GM23338 (cell line): ENCODE data around the gene DNM2. TPM values are rescaled to one million over a fixed set of nuclear protein-coding genes. Genes with fewer than 3 reads are reported as not detected.
A peak's percentile ranks its signal among the peaks of the same experiment; 100 is the strongest.

Source experiments
- ATAC-seq: fragments of 200-7000 bp; cut with Tn5 transposase; 3 replicates; pipeline ENCODE4 v1.9.1; 2020
- DNase-seq: peaks from one replicate; pipeline ENCODE4 v3.0.0-alpha.2; 2015; ENCODE audit warnings: low spot score
- H2AFZ ChIP-seq: fragments of 200-600 bp; sonication (generic); 2 replicates; pipeline ENCODE4 v1.8.0; 2016; ENCODE audit warnings: antibody characterized with exemption, mild to moderate bottlenecking, moderate library complexity
- H3F3A ChIP-seq: fragments of 200-600 bp; sonication (generic); replicated peaks from 2 replicates; pipeline ENCODE4 v1.8.0; 2017; ENCODE audit warnings: antibody characterized with exemption, mixed run types, low read depth
- H3K27ac ChIP-seq: fragments of 200-600 bp; sonication (generic); 2 replicates; pipeline ENCODE4 v1.6.1; 2016; ENCODE audit warnings: low read depth
- H3K27me3 ChIP-seq: fragments of 200-600 bp; sonication (generic); 2 replicates; pipeline ENCODE4 v1.8.0; 2016; ENCODE audit warnings: mild to moderate bottlenecking, mixed run types, moderate library complexity; ENCODE audit not compliant: insufficient read depth
- H3K36me3 ChIP-seq: fragments of 200-600 bp; sonication (generic); 2 replicates; pipeline ENCODE4 v1.8.0; 2016; ENCODE audit warnings: mild to moderate bottlenecking; ENCODE audit not compliant: insufficient read depth
- H3K4me1 ChIP-seq: fragments of 200-600 bp; sonication (generic); 2 replicates; pipeline ENCODE4 v1.8.0; 2016; ENCODE audit warnings: mild to moderate bottlenecking, moderate library complexity; ENCODE audit not compliant: insufficient read depth
- H3K4me2 ChIP-seq: fragments of 200-600 bp; sonication (generic); 2 replicates; pipeline ENCODE4 v1.7.1; 2017; ENCODE audit warnings: mixed run types
- H3K4me3 ChIP-seq: fragments of 200-600 bp; sonication (generic); 2 replicates; pipeline ENCODE4 v1.6.1; 2016; ENCODE audit warnings: mixed run types
- H3K79me2 ChIP-seq: fragments of 200-600 bp; sonication (generic); replicated peaks from 2 replicates; pipeline ENCODE4 v1.8.0; 2017; ENCODE audit warnings: mild to moderate bottlenecking; ENCODE audit not compliant: insufficient read depth
- H3K9me2 ChIP-seq: fragments of 200-600 bp; sonication (generic); 2 replicates; pipeline ENCODE4 v1.8.0; 2017; ENCODE audit not compliant: insufficient read depth
- H4K20me1 ChIP-seq: fragments of 200-600 bp; sonication (generic); replicated peaks from 2 replicates; pipeline ENCODE4 v1.8.0; 2017; ENCODE audit warnings: mild to moderate bottlenecking; ENCODE audit not compliant: insufficient read depth
- H3K27ac Mint-ChIP-seq: 2 replicates; pipeline ENCODE4 v1.8.0; 2020; ENCODE audit warnings: inconsistent platforms, mild to moderate bottlenecking, moderate library complexity, mixed read lengths
- H3K27me3 Mint-ChIP-seq: 3 replicates; pipeline ENCODE4 v1.8.0; 2022; ENCODE audit warnings: low read depth, mild to moderate bottlenecking, moderate library complexity, mixed read lengths, inconsistent platforms; ENCODE audit not compliant: insufficient read depth, poor library complexity
- H3K36me3 Mint-ChIP-seq: 3 replicates; pipeline ENCODE4 v1.8.0; 2021; ENCODE audit warnings: low read depth, mild to moderate bottlenecking, inconsistent platforms, moderate library complexity, mixed read lengths
- H3K4me1 Mint-ChIP-seq: 3 replicates; pipeline ENCODE4 v1.8.0; 2020; ENCODE audit warnings: mild to moderate bottlenecking, inconsistent platforms, mixed read lengths
- H3K4me3 Mint-ChIP-seq: 3 replicates; pipeline ENCODE4 v1.8.0; 2021; ENCODE audit warnings: moderate library complexity, mild to moderate bottlenecking, inconsistent platforms, mixed read lengths
- H3K9me3 Mint-ChIP-seq: 3 replicates; pipeline ENCODE4 v1.8.0; 2020; ENCODE audit warnings: moderate library complexity, mild to moderate bottlenecking, inconsistent platforms, mixed read lengths
- CREB1 ChIP-seq: fragments of 250-450 bp; sonication (Bioruptor Pico); IDR thresholded peaks from 2 replicates; pipeline ENCODE4 v1.5.0; 2020; ENCODE audit warnings: low read depth, mild to moderate bottlenecking, moderate library complexity
- ETS1 ChIP-seq: IDR thresholded peaks from 2 replicates; pipeline ENCODE4 v1.6.1; 2016; ENCODE audit warnings: antibody characterized with exemption
- EZH2 ChIP-seq: fragments of 200-600 bp; sonication (generic); IDR thresholded peaks from one replicate; pipeline ENCODE4 v1.8.0; 2017; ENCODE audit warnings: antibody characterized with exemption, mild to moderate bottlenecking, low read depth; ENCODE audit not compliant: unreplicated experiment
- JUNB ChIP-seq: IDR thresholded peaks from one replicate; pipeline ENCODE4 v1.6.1; 2016; ENCODE audit warnings: antibody characterized with exemption; ENCODE audit not compliant: unreplicated experiment
- NANOG ChIP-seq: IDR thresholded peaks from 2 replicates; pipeline ENCODE4 v1.6.1; 2016; ENCODE audit warnings: antibody characterized with exemption, borderline replicate concordance
- POLR2AphosphoS5 ChIP-seq: IDR thresholded peaks from 2 replicates; pipeline ENCODE4 v1.6.1; 2016; ENCODE audit warnings: antibody characterized with exemption, low read depth
- STAT1 ChIP-seq: IDR thresholded peaks from one replicate; pipeline ENCODE4 v1.6.1; 2016; ENCODE audit warnings: antibody characterized with exemption; ENCODE audit not compliant: unreplicated experiment
- ZNF114 ChIP-seq: fragments of 250-450 bp; sonication (Bioruptor Pico); IDR thresholded peaks from 2 replicates; pipeline ENCODE4 v1.5.0; 2020; ENCODE audit warnings: mild to moderate bottlenecking, moderate library complexity
- ZNF331 ChIP-seq: fragments of 250-450 bp; sonication (Bioruptor Pico); IDR thresholded peaks from 2 replicates; pipeline ENCODE4 v1.5.0; 2020; ENCODE audit warnings: low read depth, mild to moderate bottlenecking, moderate library complexity
- ZNF462 ChIP-seq: fragments of 250-450 bp; sonication (Bioruptor Pico); IDR thresholded peaks from 2 replicates; pipeline ENCODE4 v1.5.0; 2020; ENCODE audit warnings: mild to moderate bottlenecking, moderate library complexity
- polyA plus RNA-seq: library from polyadenylated mRNA; unstranded; fragments of >200 nt; fragmentation: Nextera tagmentation; extraction: Ambion mirVana; gene quantifications from 2 replicates; pipeline ENCODE4 v1.2.1, GENCODE V29; 2016
- total RNA-seq: library from RNA; depleted of rRNA; stranded (reverse); fragments of >200 nt; shearing (Covaris generic); gene quantifications from 2 replicates; pipeline ENCODE4 v1.2.3, GENCODE V29; 2014
- TF ChIP-seq, protein P1 (sequence below): IDR thresholded peaks from one replicate; pipeline ENCODE4 v1.6.1; 2018; ENCODE audit warnings: antibody characterized with exemption; ENCODE audit not compliant: unreplicated experiment

DNM2 gene
- total and polyA plus RNA-seq, 2 experiments from 2014 or later, result 40.7 to 138 TPM

- H3K4me3 ChIP-seq, result no peak overlapping the region
- Mint-ChIP-seq H3K36me3 (peaks cover 30% of the 10 kb centered on the region), H3K4me3 (no peak overlapping the region), H3K4me1 (no peaks in the 10 kb centered on the region), H3K9me3 (no peaks in the 10 kb centered on the region), H3K27me3 (peaks cover 20% of the 10 kb centered on the region), H3K27ac (peak overlapping the region; percentile 91)
- no peaks in the 10 kb centered on the region for H3K4me1 ChIP-seq
- no peak overlapping the region for H3K4me2 ChIP-seq
- H2AFZ ChIP-seq, result no peak overlapping the region
- DNase-seq (peak; percentile 13), ATAC-seq (no peak)
- no peaks in the 10 kb centered on the region for H3K9me2 ChIP-seq
- no peaks in the 10 kb centered on the region for H3F3A ChIP-seq
- no peak for TF ChIP-seq POLR2AphosphoS5
- H3K27ac ChIP-seq, result peak overlapping the region; percentile 45; the same call in 1 of the 2 replicates
- no peaks in the 10 kb centered on the region for H3K36me3 ChIP-seq
- H3K27me3 ChIP-seq, result no peaks in the 10 kb centered on the region
- H3K79me2 ChIP-seq, result no peaks in the 10 kb centered on the region
- H4K20me1 ChIP-seq, result no peaks in the 10 kb centered on the region
These were observed 98.2 kb downstream of the DNM2 start for GRCh38 chr19:10815969-10816644.

DNA sequence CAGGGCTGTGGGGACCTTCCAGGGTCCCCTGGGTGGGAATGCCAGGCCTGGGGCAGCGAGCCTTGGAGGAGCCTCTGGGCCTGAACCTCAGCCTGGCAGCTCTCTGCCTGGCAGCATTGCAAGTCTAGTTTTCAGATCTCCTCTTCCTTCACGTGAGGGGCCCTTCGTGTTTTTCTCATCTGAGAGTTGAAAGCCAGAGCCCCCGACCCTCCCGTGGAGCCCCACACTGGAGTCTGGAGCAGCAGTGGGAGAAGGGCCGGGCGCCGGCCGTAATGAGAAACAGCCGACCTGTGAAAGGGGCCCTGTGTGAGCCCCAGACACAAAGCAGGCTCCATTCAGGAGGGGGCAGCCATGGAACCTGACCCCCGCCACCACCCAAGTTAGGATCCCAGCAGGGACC lies 98.8 kb downstream of the DNM2 start:
- Histone ChIP-seq H3K4me2 (no peak overlapping the region), H3K9me2 (no peaks in the 10 kb centered on the region), H3K27ac (peak overlapping the region; percentile 45; the same call in 1 of the 2 replicates), H3K4me3 (no peak overlapping the region), H3K79me2 (no peaks in the 10 kb centered on the region), H3K36me3 (no peaks in the 10 kb centered on the region), H3K4me1 (no peaks in the 10 kb centered on the region), H4K20me1 (no peaks in the 10 kb centered on the region), H2AFZ (no peak overlapping the region), H3K27me3 (no peaks in the 10 kb centered on the region), H3F3A (no peaks in the 10 kb centered on the region)
- DNase-seq (no peak), ATAC-seq (no peak)
- Mint-ChIP-seq H3K4me3 (no peak overlapping the region), H3K4me1 (no peaks in the 10 kb centered on the region), H3K27ac (peak overlapping the region; percentile 91; the same call in 1 of the 2 replicates), H3K9me3 (no peaks in the 10 kb centered on the region), H3K36me3 (peaks cover 35% of the 10 kb centered on the region), H3K27me3 (peaks cover 20% of the 10 kb centered on the region)
- TF ChIP-seq, protein P1, sequence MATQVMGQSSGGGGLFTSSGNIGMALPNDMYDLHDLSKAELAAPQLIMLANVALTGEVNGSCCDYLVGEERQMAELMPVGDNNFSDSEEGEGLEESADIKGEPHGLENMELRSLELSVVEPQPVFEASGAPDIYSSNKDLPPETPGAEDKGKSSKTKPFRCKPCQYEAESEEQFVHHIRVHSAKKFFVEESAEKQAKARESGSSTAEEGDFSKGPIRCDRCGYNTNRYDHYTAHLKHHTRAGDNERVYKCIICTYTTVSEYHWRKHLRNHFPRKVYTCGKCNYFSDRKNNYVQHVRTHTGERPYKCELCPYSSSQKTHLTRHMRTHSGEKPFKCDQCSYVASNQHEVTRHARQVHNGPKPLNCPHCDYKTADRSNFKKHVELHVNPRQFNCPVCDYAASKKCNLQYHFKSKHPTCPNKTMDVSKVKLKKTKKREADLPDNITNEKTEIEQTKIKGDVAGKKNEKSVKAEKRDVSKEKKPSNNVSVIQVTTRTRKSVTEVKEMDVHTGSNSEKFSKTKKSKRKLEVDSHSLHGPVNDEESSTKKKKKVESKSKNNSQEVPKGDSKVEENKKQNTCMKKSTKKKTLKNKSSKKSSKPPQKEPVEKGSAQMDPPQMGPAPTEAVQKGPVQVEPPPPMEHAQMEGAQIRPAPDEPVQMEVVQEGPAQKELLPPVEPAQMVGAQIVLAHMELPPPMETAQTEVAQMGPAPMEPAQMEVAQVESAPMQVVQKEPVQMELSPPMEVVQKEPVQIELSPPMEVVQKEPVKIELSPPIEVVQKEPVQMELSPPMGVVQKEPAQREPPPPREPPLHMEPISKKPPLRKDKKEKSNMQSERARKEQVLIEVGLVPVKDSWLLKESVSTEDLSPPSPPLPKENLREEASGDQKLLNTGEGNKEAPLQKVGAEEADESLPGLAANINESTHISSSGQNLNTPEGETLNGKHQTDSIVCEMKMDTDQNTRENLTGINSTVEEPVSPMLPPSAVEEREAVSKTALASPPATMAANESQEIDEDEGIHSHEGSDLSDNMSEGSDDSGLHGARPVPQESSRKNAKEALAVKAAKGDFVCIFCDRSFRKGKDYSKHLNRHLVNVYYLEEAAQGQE, result no peak
- no peak for TF ChIP-seq NANOG
- no peak for TF ChIP-seq ZNF331 (CRISPR knock-in tag)
- no peak for TF ChIP-seq ETS1
- no peak for TF ChIP-seq JUNB
- no peak for TF ChIP-seq STAT1
- TF ChIP-seq ZNF114 (CRISPR knock-in tag), result no peak
- no peak for TF ChIP-seq POLR2AphosphoS5
- TF ChIP-seq EZH2, result no peak
- no peak for TF ChIP-seq CREB1 (CRISPR knock-in tag)
- TF ChIP-seq ZNF462 (CRISPR knock-in tag), result no peak
